Stimulated activated CD8-positive, alpha-beta memory T cell treated with anti-CD3 and anti-CD28 coated beads, Interleukin-15, amount 100 ng/mL, for 4 hours (primary cell): ENCODE measurements around the gene MORN4.
"Not testable (repeated sequence)": the region's sequence is repeated elsewhere in the genome, so short reads cannot be mapped to it uniquely, and the experiment has no call there.

Experiments
- DNase-seq, 2 donors: peaks; one replicate each; pipeline ENCODE4 v3.0.0-alpha.2; 2020; ENCODE audit warnings: low read depth in 2 of 2

The MORN4 gene

GRCh38 chr10:97632949-97633884 is at the start of gene MORN4:
TSS of gene MORN4 (minus strand) at chr10:97633500. CDS start at chr10:97619653, 13,847 bp downstream.
- peak; percentile 73 to 78 for DNase-seq

DNA sequence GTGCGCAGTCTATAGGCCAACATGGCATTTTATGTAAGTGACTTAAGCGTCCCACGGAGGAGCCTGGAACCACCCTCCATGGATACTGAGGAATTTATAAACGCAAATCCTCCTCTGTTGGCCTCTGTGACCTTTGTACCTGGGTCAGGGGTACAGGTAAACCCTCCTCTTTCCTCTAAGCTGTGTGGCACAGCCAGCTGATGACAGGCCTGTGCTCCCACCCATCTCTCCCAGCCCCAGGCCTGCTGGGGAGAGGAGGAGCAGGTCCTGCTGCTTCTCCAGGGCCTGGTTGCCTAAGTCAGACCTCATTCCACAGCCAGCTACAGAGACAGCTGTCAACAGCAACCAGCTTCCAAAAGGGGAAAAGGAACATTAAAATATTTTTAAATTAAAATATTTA is 48.7 kb upstream of the MORN4 start:
- DNase-seq: no peak

DNA sequence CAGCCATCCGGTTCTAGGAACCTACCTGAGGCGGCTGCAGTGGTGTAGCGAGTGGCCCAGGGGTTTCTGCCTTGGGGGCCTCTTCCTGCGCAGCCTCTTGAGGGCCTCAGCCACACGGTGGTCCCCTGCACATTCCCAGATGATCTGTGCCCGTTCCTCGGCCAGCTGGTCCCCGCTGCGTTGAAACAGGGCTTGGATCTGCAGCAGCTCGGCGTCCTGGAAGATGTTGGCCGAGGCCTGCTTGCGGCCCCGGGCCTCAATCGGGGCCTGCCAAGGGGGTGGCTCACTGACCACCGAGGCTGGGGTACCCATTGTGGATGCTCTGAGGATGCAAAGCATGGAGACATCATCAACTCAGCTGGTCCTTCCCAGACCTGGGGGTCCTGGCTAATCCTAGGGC is 46.3 kb upstream of the MORN4 start:
- no peak for DNase-seq

DNA sequence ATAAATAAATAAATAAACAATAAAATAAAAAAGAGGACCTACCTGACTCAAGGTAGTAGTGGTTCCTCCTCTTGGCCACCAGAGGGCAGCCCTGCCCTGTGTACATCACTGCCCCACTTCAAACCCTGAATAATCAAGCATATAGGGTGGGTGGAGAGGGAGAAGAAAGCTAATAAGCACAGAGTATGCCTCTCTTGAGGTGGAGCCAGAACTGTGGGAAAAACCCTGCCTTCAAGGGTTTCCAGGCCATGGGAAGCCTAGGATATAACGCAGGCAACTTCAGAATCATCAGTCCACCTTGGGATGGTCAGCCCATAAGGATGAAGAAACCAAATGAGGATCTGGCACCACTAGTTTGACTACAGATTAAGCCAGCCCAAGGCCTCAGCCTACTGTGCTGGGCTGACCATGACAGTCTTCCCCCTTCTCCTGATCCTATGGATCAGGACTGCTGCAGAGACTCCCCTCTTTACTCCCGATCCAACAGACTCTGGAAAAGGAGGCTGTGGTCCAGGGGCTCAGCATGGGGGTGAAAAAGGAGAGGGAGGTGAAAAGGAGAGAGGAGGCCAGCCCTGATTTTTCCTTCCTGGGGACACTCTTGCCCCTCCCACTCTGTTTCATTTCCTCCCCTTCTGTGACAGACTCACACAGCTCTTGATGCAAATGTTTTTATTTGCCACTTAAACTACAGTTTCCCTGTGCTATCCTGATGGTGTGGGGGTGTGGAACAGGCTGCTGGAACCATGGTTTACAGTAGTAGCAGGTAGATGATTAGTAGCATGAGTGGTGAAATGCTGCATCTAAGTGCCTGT is 43.7 kb upstream of the MORN4 start:
- DNase-seq: peak; percentile 9 to 20

DNA sequence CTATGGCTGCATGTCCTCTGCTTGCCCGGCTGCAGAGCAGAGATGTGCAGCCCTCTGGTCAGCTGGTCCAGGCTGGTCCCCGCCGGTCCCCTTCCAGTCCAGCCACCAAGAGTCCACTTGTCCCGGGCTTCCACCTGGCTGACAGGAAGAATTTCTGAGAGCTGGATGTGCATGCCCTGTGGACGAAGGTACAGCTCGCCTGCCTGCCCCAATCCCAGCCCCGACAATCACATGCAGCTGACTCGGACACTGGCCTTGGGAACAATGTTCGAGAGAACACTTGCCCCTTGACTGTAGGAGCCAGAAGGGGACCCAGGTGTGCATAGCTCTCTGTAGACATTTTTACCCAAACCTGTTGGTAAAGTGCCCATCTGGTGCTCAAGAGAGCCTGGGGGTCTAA is 41.9 kb upstream of the MORN4 start:
- DNase-seq: no peak

DNA sequence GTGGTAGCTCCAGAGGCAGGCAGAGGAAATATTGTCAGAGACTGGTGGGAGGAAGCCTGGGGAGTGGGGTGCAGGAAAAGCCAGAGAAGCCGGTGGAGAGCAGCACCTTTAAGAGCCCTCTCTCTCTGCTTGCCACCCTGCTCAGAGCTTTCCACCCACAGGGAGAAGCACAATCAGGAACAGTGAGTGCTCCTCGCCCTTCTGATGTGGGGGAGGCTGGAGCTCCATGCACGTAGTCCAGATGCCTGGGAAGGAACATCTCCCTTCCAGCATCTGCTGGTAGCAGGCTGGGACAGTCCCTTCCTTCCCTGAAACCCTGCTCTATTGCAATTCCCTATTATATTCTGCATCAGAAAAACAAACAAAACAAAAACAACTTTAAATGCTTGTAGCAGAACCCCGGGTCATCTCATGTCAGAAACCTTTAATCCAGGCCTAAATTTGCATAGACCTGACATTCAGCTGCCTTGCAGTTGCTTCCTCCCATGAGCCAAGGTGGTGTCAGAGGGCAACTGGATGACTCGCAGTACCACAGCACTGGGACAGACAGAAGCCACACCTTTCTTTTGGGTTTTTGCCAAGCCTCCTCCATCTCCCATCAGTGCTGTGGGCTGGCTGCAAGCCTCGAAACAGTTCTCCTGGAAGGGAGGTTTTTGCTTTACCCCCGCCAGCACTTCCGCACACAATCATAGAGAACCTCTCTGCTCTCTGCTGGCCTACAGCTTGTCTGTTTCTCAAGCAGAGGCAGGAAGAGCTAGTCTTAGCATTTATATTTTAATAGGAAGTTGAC is 40.6 kb upstream of the MORN4 start:
- no peak for DNase-seq

DNA sequence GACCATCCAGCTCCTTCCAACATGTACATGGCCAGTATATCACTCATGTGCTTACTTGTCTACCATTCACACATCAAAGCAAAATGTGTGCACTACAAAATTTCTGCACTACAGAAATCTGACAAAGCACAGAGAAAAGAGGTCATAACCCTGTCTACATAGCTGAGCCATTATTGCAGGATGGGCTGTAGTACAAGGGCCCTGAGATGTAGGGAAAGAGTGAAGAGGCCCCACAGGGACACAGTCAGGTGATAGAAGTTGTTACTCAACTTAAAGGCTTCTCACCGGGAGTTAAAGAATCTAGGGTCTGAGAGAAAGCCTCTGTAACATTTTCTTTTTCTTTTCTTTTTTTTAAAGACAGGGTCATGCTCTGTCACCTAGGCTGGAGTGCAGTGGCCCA is 36.3 kb upstream of the MORN4 start:
- DNase-seq: no peak

DNA sequence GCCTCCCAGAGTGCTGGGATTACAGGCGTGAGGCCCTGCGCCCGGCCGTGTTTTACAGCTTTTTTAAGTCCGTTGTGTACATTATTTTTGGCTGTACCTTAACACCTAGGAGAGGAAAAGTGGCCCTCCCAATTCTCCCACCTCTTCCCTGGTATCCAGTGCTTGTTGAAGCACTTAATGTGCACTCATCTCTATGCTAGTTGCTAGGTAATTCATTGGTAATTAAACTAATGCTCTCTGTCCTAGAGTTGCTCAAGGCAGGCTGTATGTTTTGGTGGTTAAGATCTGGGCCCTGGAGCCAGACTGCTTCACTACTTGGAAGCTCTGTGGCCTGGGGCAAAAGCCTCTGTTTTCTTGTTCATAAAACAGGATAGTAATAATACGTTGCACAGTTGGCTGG is 34.2 kb upstream of the MORN4 start:
- no peak for DNase-seq

DNA sequence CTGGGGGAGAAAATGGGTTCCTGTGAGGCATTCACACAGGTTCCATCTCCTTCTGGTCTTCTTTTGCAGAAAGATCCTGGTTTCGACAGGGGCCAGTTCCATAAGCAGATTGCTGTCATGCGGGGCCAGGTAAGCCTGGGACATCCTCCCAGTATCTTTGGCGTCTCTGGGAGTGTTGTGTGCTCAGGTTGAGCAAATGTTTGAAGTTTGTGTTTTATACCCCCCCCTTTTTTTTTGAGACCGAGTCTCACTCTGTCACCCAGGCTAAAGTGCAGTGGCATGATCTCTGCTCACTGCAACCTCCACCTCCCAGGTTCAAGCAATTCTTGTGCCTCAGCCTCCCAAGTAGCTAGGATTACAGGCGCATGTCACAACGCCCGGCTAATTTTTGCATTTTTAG is 33.7 kb upstream of the MORN4 start:
- no peak for DNase-seq

DNA sequence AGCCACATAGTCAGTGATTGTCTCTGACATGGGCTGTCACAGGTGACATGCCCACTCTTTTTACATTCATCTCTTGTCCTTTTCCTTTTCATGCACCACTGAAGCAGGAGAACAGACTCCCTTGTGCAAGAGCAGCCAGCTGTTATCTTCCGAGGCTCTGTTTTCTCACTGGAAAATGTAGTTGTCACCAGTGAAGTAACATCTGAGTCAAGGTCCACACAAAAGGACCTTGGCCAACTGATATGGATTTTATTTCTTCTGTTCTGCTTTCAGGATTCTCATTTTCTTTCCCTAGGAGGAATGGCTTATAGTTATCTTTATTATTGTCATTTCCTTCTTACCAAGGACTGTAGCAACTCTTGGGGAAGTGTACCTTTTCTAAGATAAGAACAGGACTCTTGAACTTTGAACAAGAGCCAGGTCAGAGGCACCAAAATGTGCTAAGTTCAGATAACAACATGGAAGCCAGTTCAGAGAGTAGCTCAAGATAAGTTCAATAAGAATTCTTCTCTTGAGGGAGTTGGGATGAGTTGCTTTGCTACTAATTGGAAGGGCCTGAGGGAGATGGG is 31.1 kb upstream of the MORN4 start:
- no peak for DNase-seq

GRCh38 chr10:97659589-97659988 is 26.3 kb upstream of the MORN4 start:
- no peak for DNase-seq

- DNase-seq: no peak
These were observed 23.5 kb upstream of the MORN4 start for GRCh38 chr10:97656777-97657176.

DNA sequence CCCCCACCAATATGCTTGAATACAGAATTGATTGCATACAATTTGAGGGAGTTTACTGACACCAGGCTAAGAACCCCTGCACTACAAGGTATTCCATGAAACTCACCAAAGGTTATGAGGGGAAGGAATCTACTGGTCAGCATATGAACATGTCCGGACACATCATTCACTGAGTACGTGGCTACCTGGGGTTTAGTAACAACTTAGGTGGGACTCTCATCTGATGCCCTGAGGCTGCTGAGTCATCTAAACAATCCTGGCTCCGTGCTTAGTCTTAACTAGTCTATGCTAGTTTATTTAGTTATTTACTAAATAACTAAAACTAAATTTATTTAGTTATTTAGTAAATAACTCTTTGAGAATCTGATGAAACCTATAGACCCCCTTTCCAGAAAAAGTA is 18.5 kb upstream of the MORN4 start:
- no peak for DNase-seq

- DNase-seq: no peak
These were observed 17.4 kb upstream of the MORN4 start for GRCh38 chr10:97650726-97651125.

DNA sequence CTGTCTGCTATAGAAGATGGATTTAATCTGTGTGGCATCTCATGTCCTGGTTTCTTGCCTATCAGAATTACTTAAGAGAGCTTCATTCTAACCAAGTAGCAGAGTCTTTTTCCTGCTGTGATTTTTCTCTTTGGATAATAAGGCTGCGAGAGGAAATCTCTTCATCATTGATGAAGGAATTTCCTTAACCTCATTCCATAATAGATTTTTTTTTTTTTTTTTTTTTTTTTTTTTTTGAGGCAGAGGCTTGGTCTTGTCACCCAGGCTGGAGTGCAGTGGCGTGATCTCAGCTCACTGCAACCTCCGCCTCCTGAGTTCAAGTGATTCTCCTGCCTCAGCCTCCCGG is 16.1 kb upstream of the MORN4 start:
- DNase-seq: not testable (repeated sequence)

DNA sequence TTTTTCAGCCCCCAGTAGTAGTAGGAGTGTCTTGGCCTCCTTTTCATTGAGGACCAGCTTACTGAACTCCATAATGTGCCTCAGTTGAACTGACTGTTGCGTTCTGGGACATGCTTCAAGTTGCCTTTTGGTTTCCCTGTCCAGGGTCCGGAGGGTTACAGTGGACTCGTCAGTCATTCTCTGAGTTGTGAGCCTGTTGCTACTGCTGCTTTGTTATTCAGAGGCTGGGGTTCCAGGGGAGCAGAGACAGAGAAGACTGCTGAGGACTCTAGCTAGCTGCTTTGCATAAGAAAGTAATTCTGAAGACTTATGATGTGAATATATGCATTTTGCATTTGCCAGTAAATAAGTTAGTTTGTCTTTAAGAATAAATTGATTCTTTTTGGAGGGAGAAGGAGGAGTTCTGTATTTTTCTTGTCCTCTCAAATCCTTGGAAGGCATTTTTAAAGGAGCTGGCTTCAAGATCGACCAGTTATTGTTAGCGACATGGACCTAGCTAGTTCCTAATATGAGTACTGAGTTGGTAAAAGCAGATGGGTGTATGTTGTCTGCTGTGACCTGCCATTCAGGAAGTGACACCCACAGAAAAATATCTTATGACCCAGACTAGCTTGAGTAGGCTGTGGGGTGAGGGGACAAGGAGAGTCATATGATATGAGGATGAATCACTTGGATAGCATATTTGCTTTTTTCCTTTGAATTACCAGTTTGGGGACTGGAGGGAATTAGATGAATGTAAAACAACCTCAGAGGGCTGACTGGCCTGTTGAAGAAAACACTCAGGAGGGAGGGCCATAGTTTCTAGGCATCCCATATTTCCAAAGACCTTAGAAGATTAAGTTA is 15.5 kb upstream of the MORN4 start:
- peak in 1 of 2 donors; percentile 29 for DNase-seq

DNA sequence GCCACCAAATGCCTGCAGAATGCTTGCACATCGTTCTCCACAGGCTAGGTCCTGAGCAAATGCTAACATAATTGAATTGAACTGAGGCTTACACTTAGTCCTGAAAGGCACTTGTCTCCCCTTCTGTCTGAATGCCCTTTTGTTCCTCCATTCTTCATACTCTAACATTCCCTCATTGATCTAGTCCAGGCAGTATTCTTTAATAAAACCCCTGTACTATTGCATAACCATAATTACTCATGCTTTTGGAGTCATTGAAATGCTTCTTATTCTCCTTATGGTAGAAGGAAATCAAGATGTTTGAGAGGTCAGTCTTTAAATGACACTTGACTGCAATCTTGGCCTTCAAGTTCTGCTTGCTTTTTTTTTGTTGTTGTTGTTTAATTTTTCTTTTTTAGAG is 14.3 kb upstream of the MORN4 start:
- DNase-seq: no peak

- DNase-seq: no peak
These were observed 11.6 kb upstream of the MORN4 start for GRCh38 chr10:97644936-97645335.

DNA sequence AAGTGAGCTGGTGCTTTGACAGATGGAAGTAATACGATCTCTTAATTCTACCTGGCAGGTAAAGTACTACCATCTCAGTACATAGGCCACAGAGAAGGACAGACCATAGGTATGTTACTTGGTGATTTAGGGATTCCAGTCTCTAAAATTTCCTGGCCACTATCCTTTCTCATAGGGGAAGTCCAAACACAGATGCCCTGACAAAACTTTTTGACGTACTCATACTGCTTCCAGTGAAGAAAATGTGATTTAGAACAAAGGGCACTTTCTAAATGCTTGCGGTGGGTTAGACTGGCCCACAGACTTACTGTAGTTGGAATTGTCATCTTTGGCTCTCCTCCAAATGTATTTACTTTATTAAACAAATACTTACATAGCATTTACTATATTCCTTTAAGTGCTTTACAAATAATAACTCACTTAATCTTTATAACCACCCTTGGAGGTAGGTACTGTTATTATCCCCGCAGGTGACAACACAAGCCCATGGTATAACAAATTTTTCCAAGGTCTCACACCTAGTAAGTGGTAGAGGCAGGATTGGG is 10.2 kb upstream of the MORN4 start:
- no peak for DNase-seq

DNA sequence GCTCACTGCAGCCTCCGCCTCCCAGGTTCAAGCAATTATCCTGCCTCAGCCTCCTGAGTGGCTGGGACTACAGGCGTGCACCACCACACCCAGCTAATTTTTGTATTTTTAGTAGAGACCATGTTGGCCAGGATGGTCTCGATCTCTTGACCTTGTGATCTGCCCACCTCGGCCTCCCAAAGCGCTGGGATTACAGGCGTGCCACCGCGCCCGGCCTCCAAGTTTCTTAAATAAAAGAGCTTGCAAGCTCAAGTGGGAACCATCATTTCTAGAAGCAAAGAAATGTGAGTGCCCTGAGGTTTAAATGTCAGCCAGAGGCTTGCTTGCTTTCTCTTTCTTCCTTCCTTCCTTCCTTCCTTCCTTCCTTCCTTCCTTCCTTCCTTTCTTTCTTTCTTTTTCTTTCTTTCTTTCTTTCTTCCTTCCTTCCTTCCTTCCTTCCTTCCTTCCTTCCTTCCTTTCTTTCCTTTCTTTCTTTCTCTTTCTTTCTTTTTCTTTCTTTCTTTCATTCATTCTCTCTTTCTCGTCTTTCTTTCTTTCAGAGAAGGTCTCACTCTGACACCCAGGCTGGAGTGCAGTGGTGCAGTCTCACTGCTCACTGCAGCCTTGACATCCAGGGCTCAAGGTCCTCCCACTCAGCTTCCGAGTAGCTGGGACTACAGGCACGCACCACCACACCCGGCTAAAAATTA is 9.3 kb upstream of the MORN4 start:
- DNase-seq: not testable (repeated sequence)
